ENCODE data around the gene TMEM181. TPM values are rescaled to one million over a fixed set of nuclear protein-coding genes. Genes with fewer than 3 reads are reported as not detected.

The TMEM181 gene
- total RNA-seq, 1 experiment from 2014 or later, result 38.0 TPM

DNA sequence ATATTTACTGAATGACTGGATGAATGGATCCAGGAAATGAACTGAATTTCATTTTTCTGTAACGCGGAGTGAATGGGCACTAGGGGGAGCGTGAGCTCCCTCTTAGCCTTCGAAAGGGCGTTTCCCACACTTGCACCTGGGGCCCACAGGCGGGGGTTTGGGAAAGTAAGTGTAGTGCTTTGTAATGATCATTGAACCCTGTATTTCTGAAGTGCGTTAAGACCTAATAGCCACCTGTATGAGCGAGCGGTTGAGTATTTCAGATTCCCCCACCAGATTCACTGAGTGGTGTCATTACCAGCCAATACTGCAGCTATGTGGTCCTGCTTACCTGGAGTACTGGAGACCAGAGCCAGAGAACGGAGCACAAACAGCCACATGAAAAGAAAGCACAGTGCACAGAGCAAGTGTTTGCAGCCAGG, 100.5 kb downstream of the TMEM181 start:
- H3K9me3 ChIP-seq (ENCODE audit: control insufficient read depth, insufficient read depth, low read depth, low read length), result no peaks in the 10 kb centered on the region
- H3K27ac ChIP-seq (ENCODE audit: low read length), result no peak overlapping the region
- no peaks in the 10 kb centered on the region; the same call in 1 of the 2 replicates for H3K27me3 ChIP-seq (ENCODE audit: control insufficient read depth, insufficient read depth, low read length)
- peak; percentile 79 for ATAC-seq
- no TSS peak for BruUV-seq (replicated peaks)
- DNase-seq (ENCODE audit: low read depth, low spot score), result no peak
- CTCF ChIA-PET, result interaction anchor here (0.7 to 1.6 kb wide), 3 partner anchors 31 to 1326 kb away, joined by 3 to 10 read pairs (median 3); no protein-coding TSS in a partner anchor
- in situ Hi-C loops (cut with HindIII; ENCODE audit: low pct_unique_long_range_greater_than_20kb, low sequenced_read_pairs) (no loop called here), intact Hi-C loops (cut with micrococcal nuclease; ENCODE audit: unreplicated experiment) (loop anchor here (5.0 kb wide), 1 partner anchor 427 kb away; no protein-coding TSS in a partner anchor)
- POLR2A ChIA-PET, result interaction anchor here (1.0 kb wide), 1 partner anchor 16 kb away, joined by 4 read pairs; the partner anchor contains the start of gene DYNLT1
- TF ChIP-seq POLR2AphosphoS5 (IDR thresholded peaks at IDR 0.05; ENCODE audit: low read depth, low read length) (no peak), CTCF (IDR thresholded peaks at IDR 0.05) (peak; percentile 43)
- H3K36me3 ChIP-seq (ENCODE audit: control insufficient read depth, insufficient read depth, low read length), result no peaks in the 10 kb centered on the region
- H3K4me1 ChIP-seq (ENCODE audit: control insufficient read depth, insufficient read depth, low read length), result no peaks in the 10 kb centered on the region
- no peak overlapping the region for H3K4me3 ChIP-seq (ENCODE audit: low read depth in 2 of 2, low read length in 2 of 2)

- BruUV-seq (replicated peaks), result no TSS peak
- no peaks in the 10 kb centered on the region for H3K36me3 ChIP-seq (ENCODE audit: control insufficient read depth, insufficient read depth, low read length)
- H3K27ac ChIP-seq (ENCODE audit: low read length), result no peak overlapping the region
- DNase-seq (ENCODE audit: low read depth, low spot score), result no peak
- no peaks in the 10 kb centered on the region for H3K4me1 ChIP-seq (ENCODE audit: control insufficient read depth, insufficient read depth, low read length)
- ATAC-seq, result no peak
- H3K9me3 ChIP-seq (ENCODE audit: control insufficient read depth, insufficient read depth, low read depth, low read length), result no peaks in the 10 kb centered on the region
- intact Hi-C loops (cut with micrococcal nuclease; ENCODE audit: unreplicated experiment) (loop anchor here (5.0 kb wide), 1 partner anchor 426 kb away; no protein-coding TSS in a partner anchor), in situ Hi-C loops (cut with HindIII; ENCODE audit: low pct_unique_long_range_greater_than_20kb, low sequenced_read_pairs) (no loop called here)
- TF ChIP-seq TCF7L2 (IDR thresholded peaks at IDR 0.05; ENCODE audit: low read depth, low read length), result no peak
- H3K4me3 ChIP-seq (ENCODE audit: low read depth in 2 of 2, low read length in 2 of 2), result no peak overlapping the region
- ChIA-PET POLR2A (no interaction called here), CTCF (interaction anchor here (0.5 kb wide), 1 partner anchor 30 kb away, joined by 4 read pairs; no protein-coding TSS in a partner anchor)
- H3K27me3 ChIP-seq (ENCODE audit: control insufficient read depth, insufficient read depth, low read length), result peaks cover 1% of the 10 kb centered on the region; the same call in 1 of the 2 replicates
These were observed 101.3 kb downstream of the TMEM181 start for GRCh38 chr6:158661156-158661685.

DNA sequence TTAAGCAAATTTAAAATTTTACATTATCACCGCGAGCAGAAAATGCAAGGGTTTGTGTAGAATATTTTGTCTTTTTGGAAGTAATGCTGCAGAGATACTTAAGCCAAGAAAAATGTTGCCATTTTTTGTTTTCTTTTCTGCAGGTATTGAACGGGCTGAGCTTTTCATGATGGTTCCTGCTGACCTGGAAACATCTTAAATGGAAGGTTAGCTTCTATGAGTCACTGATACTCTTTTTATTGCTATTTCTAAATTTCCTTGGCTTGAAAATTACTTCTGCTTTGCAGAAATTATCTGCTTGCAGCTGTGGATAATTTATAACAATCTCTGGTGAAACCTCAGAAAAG, 102.7 kb downstream of the TMEM181 start:
- in situ Hi-C loops (cut with HindIII; ENCODE audit: low pct_unique_long_range_greater_than_20kb, low sequenced_read_pairs), result no loop called here
- intact Hi-C loops (cut with micrococcal nuclease; ENCODE audit: unreplicated experiment), result loop anchor here (5.0 kb wide), 1 partner anchor 425 kb away; no protein-coding TSS in a partner anchor
- POLR2A ChIA-PET, result no interaction called here

GRCh38 chr6:158662954-158663624, 103.2 kb downstream of the TMEM181 start:
- Histone ChIP-seq H3K27me3 (ENCODE audit: control insufficient read depth, insufficient read depth, low read length) (peaks cover 9% of the 10 kb centered on the region; the same call in 1 of the 2 replicates), H3K9me3 (ENCODE audit: control insufficient read depth, insufficient read depth, low read depth, low read length) (no peaks in the 10 kb centered on the region), H3K27ac (ENCODE audit: low read length) (no peak overlapping the region), H3K4me1 (ENCODE audit: control insufficient read depth, insufficient read depth, low read length) (no peaks in the 10 kb centered on the region), H3K36me3 (ENCODE audit: control insufficient read depth, insufficient read depth, low read length) (no peaks in the 10 kb centered on the region), H3K4me3 (ENCODE audit: low read depth in 2 of 2, low read length in 2 of 2) (no peak overlapping the region)
- DNase-seq (ENCODE audit: low read depth, low spot score) (no peak), ATAC-seq (no peak)
- in situ Hi-C loops (cut with HindIII; ENCODE audit: low pct_unique_long_range_greater_than_20kb, low sequenced_read_pairs), result no loop called here
- TF ChIP-seq TCF7L2 (IDR thresholded peaks at IDR 0.05; ENCODE audit: low read depth, low read length) (no peak), CTCF (IDR thresholded peaks at IDR 0.05) (no peak), REST (IDR thresholded peaks at IDR 0.05; ENCODE audit: insufficient read depth in 1 of 2, low read depth in 2 of 2, low read length in 1 of 2) (no peak), POLR2AphosphoS5 (IDR thresholded peaks at IDR 0.05; ENCODE audit: low read depth, low read length) (no peak), SIN3A (IDR thresholded peaks at IDR 0.05; ENCODE audit: borderline replicate concordance, insufficient read depth, low read depth, low read length) (no peak)
- no TSS peak for BruUV-seq (replicated peaks)
- ChIA-PET CTCF (interaction anchor here (0.7 kb wide), 1 partner anchor 28 kb away, joined by 4 read pairs; no protein-coding TSS in a partner anchor), POLR2A (no interaction called here)
- intact Hi-C loops (cut with micrococcal nuclease; ENCODE audit: unreplicated experiment), result loop anchor here (5.0 kb wide), 1 partner anchor 424 kb away; no protein-coding TSS in a partner anchor

More for the DNA sequence above, 102.7 kb downstream of the TMEM181 start:
- Histone ChIP-seq H3K4me1 (ENCODE audit: control insufficient read depth, insufficient read depth, low read length) (no peaks in the 10 kb centered on the region), H3K27me3 (ENCODE audit: control insufficient read depth, insufficient read depth, low read length) (peaks cover 7% of the 10 kb centered on the region; the same call in 1 of the 2 replicates), H3K36me3 (ENCODE audit: control insufficient read depth, insufficient read depth, low read length) (no peaks in the 10 kb centered on the region), H3K4me3 (ENCODE audit: low read depth in 2 of 2, low read length in 2 of 2) (no peak overlapping the region), H3K27ac (ENCODE audit: low read length) (no peak overlapping the region), H3K9me3 (ENCODE audit: control insufficient read depth, insufficient read depth, low read depth, low read length) (no peaks in the 10 kb centered on the region)
- no peak for DNase-seq (ENCODE audit: low read depth, low spot score)
- TF ChIP-seq POLR2AphosphoS5 (IDR thresholded peaks at IDR 0.05; ENCODE audit: low read depth, low read length) (no peak), TCF7L2 (IDR thresholded peaks at IDR 0.05; ENCODE audit: low read depth, low read length) (no peak)
- CTCF ChIA-PET, result interaction anchor here (0.7 kb wide), 1 partner anchor 29 kb away, joined by 4 read pairs; no protein-coding TSS in a partner anchor
- ATAC-seq, result no peak
- no TSS peak for BruUV-seq (replicated peaks)

Data from Panc1 (cell line).